ENCODE results near the gene IFNGR2. TPM values are rescaled to one million over a fixed set of nuclear protein-coding genes. Genes with fewer than 3 reads are reported as not detected.

IFNGR2 gene
- total RNA-seq, 4 donors from 2014 or later, result 47.0 to 75.5 (median 61.0) TPM

- no peaks in the 10 kb centered on the region for H3K9me3 ChIP-seq
- peaks cover 41% of the 10 kb centered on the region for H3K4me1 ChIP-seq
- H3K27ac ChIP-seq, result peak overlapping the region; percentile 34
- no peak overlapping the region for H3K4me3 ChIP-seq
- peaks cover 25% of the 10 kb centered on the region for H3K36me3 ChIP-seq
- 62% methylated on average over 8 of the region's 9 CpGs for WGBS
- no peaks in the 10 kb centered on the region for H3K27me3 ChIP-seq
- TF ChIP-seq, protein P1, sequence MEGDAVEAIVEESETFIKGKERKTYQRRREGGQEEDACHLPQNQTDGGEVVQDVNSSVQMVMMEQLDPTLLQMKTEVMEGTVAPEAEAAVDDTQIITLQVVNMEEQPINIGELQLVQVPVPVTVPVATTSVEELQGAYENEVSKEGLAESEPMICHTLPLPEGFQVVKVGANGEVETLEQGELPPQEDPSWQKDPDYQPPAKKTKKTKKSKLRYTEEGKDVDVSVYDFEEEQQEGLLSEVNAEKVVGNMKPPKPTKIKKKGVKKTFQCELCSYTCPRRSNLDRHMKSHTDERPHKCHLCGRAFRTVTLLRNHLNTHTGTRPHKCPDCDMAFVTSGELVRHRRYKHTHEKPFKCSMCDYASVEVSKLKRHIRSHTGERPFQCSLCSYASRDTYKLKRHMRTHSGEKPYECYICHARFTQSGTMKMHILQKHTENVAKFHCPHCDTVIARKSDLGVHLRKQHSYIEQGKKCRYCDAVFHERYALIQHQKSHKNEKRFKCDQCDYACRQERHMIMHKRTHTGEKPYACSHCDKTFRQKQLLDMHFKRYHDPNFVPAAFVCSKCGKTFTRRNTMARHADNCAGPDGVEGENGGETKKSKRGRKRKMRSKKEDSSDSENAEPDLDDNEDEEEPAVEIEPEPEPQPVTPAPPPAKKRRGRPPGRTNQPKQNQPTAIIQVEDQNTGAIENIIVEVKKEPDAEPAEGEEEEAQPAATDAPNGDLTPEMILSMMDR (IDR thresholded peaks at IDR 0.05), result no peak
- TF ChIP-seq POLR2AphosphoS5 (IDR thresholded peaks at IDR 0.05), result no peak
- no peak for TF ChIP-seq EP300 (IDR thresholded peaks at IDR 0.05)
- no peak for TF ChIP-seq POLR2A (IDR thresholded peaks at IDR 0.05)
- no peak for DNase-seq (ENCODE audit: low spot score in 2 of 2)
Measured at GRCh38 chr21:33412832-33413519, 9.8 kb downstream of the IFNGR2 start.

GRCh38 chr21:33414068-33414467 lies 10.9 kb downstream of the IFNGR2 start:
- peaks cover 29% of the 10 kb centered on the region for H3K36me3 ChIP-seq
- no peaks in the 10 kb centered on the region for H3K9me3 ChIP-seq
- H3K4me1 ChIP-seq, result peaks cover 52% of the 10 kb centered on the region
- H3K4me3 ChIP-seq, result no peak overlapping the region
- no peak for DNase-seq (ENCODE audit: low spot score in 2 of 2)
- TF ChIP-seq POLR2A (IDR thresholded peaks at IDR 0.05) (no peak), EP300 (IDR thresholded peaks at IDR 0.05) (no peak), POLR2AphosphoS5 (IDR thresholded peaks at IDR 0.05) (no peak)
- TF ChIP-seq, protein P1 (IDR thresholded peaks at IDR 0.05), result no peak
- 92% methylated on average over 14 of the region's 14 CpGs for WGBS
- H3K27ac ChIP-seq, result peak overlapping the region; percentile 9
- H3K27me3 ChIP-seq, result no peaks in the 10 kb centered on the region

- TF ChIP-seq, protein P1 (IDR thresholded peaks at IDR 0.05), result no peak
- no peak for TF ChIP-seq POLR2A (IDR thresholded peaks at IDR 0.05)
- TF ChIP-seq EP300 (IDR thresholded peaks at IDR 0.05), result no peak
- no peak for TF ChIP-seq POLR2AphosphoS5 (IDR thresholded peaks at IDR 0.05)
- no peak overlapping the region for H3K27ac ChIP-seq
- H3K9me3 ChIP-seq, result no peaks in the 10 kb centered on the region
- 90% methylated on average over 11 of the region's 11 CpGs for WGBS
- peaks cover 35% of the 10 kb centered on the region for H3K36me3 ChIP-seq
- no peaks in the 10 kb centered on the region for H3K27me3 ChIP-seq
- no peak for DNase-seq (ENCODE audit: low spot score in 2 of 2)
- H3K4me1 ChIP-seq, result peaks cover 53% of the 10 kb centered on the region
- no peak overlapping the region for H3K4me3 ChIP-seq
Measured at GRCh38 chr21:33414926-33415325, 11.7 kb downstream of the IFNGR2 start.

- Histone ChIP-seq H3K9me3 (no peaks in the 10 kb centered on the region), H3K4me3 (no peak overlapping the region), H3K27ac (peak overlapping the region; percentile 72), H3K4me1 (peaks cover 30% of the 10 kb centered on the region), H3K36me3 (peaks cover 67% of the 10 kb centered on the region), H3K27me3 (no peaks in the 10 kb centered on the region)
- WGBS, result 27% methylated on average over 2 of the region's 2 CpGs
- peak; percentile 90 for DNase-seq (ENCODE audit: low spot score in 2 of 2)
- TF ChIP-seq EP300 (IDR thresholded peaks at IDR 0.05) (no peak), POLR2AphosphoS5 (IDR thresholded peaks at IDR 0.05) (no peak), POLR2A (IDR thresholded peaks at IDR 0.05) (no peak)
- TF ChIP-seq, protein P1 (IDR thresholded peaks at IDR 0.05), result no peak
Measured at GRCh38 chr21:33418691-33419090, 15.5 kb downstream of the IFNGR2 start.

- Histone ChIP-seq H3K4me1 (peaks cover 28% of the 10 kb centered on the region), H3K4me3 (no peak overlapping the region), H3K9me3 (no peaks in the 10 kb centered on the region), H3K27ac (peak overlapping the region; percentile 72), H3K36me3 (peaks cover 76% of the 10 kb centered on the region), H3K27me3 (no peaks in the 10 kb centered on the region)
- TF ChIP-seq POLR2AphosphoS5 (IDR thresholded peaks at IDR 0.05), result peak in 1 of 3 donors; percentile 19
- no peak for TF ChIP-seq EP300 (IDR thresholded peaks at IDR 0.05)
- no peak for TF ChIP-seq POLR2A (IDR thresholded peaks at IDR 0.05)
- TF ChIP-seq, protein P1 (IDR thresholded peaks at IDR 0.05), result no peak
- WGBS, result 78% methylated on average over 12 of the region's 12 CpGs
- no peak for DNase-seq (ENCODE audit: low spot score in 2 of 2)
Measured at GRCh38 chr21:33419538-33420123, 16.4 kb downstream of the IFNGR2 start.
